Peyer's patch (tissue), 4 donors: ENCODE data around the gene AGAP5.

Experiments
- CTCF ChIP-seq, 6 experiments: fragments of 450-650 bp in 4 of 6; fragments of 200-600 bp in 2 of 6; sonication (generic) in 1 of 6; IDR thresholded peaks; one replicate each; pipeline ENCODE4 v1.5.1; 2017 to 2019; ENCODE audit warnings: antibody characterized with exemption in 6 of 6, mild to moderate bottlenecking in 3 of 6, moderate library complexity in 1 of 6
- POLR2A ChIP-seq, 2 donors: fragments of 450-650 bp; IDR thresholded peaks; one replicate each; pipeline ENCODE4 v1.5.1; 2017; ENCODE audit warnings: antibody characterized with exemption in 2 of 2, mild to moderate bottlenecking in 2 of 2, moderate library complexity in 2 of 2

GRCh38 chr10:73653195-73653594 lies 44.7 kb downstream of the AGAP5 start:
- TF ChIP-seq CTCF (IDR thresholded peaks at IDR 0.05) (no peak), POLR2A (IDR thresholded peaks at IDR 0.05) (no peak)
